ENCODE data around the gene ZMYND15.

DNA sequence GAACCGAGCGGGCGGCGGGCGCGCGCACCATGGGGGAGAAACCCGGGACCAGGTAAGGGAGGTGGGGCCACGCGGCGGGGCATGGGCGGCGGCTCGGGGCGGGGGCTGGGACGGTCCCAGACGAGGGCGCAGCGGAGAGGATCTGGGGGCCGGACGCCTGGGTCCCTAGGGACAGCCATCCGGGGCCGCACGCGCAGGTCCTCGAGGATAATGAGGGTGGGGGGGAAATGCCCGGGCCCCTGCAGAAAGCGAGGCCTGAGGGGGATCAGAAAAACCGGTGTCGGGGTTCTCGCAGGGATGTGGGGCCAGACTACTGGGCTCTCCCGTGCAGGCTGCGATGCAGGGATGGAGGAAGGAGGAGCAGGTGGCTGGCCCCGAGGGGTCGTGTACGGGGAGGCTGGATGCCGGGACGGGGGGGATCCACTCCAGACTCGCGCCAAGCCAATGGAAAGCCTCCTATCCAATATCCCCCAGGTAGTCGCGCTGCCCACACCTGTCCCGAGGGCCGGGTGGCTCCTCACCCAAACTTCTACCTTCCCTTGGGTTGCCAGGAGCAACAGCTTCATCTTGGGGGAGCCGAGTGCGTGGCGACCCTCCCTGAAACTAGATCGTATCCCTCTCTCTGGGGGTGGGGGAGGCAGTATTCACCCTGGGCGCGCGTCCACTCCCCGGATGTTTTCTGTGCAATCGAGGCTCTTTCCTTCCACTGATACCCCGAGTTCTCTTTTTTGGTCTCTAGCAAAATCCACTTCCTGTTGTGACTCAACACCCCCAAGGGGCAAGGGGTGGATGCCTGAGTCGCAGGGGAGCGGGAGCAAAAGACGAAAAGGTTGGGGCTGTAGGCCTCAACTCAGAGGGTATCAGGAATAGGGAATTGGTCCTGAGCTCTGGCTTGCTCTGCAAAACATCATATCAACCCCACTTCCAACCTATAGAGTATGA lies 28.7 kb upstream of the ZMYND15 start:
- no peak for TF ChIP-seq ARNTL (CRISPR knock-in tag; IDR thresholded peaks at IDR 0.05; ENCODE audit: borderline replicate concordance, low read depth)
- TF ChIP-seq TCF4 (CRISPR knock-in tag; IDR thresholded peaks at IDR 0.05; ENCODE audit: borderline replicate concordance) = no peak
- TF ChIP-seq ZFP3 (CRISPR knock-in tag; IDR thresholded peaks at IDR 0.05) = no peak
- no peak for TF ChIP-seq CSDC2 (CRISPR knock-in tag; IDR thresholded peaks at IDR 0.05)
- no peak for TF ChIP-seq ZC3H10 (CRISPR knock-in tag; IDR thresholded peaks at IDR 0.05)
- TF ChIP-seq ZNF70 (CRISPR knock-in tag; IDR thresholded peaks at IDR 0.05) = no peak
- TF ChIP-seq, protein P1, sequence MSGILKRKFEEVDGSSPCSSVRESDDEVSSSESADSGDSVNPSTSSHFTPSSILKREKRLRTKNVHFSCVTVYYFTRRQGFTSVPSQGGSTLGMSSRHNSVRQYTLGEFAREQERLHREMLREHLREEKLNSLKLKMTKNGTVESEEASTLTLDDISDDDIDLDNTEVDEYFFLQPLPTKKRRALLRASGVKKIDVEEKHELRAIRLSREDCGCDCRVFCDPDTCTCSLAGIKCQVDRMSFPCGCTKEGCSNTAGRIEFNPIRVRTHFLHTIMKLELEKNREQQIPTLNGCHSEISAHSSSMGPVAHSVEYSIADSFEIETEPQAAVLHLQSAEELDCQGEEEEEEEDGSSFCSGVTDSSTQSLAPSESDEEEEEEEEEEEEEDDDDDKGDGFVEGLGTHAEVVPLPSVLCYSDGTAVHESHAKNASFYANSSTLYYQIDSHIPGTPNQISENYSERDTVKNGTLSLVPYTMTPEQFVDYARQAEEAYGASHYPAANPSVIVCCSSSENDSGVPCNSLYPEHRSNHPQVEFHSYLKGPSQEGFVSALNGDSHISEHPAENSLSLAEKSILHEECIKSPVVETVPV (CRISPR knock-in tag; IDR thresholded peaks at IDR 0.05) = no peak
- TF ChIP-seq, protein P2, sequence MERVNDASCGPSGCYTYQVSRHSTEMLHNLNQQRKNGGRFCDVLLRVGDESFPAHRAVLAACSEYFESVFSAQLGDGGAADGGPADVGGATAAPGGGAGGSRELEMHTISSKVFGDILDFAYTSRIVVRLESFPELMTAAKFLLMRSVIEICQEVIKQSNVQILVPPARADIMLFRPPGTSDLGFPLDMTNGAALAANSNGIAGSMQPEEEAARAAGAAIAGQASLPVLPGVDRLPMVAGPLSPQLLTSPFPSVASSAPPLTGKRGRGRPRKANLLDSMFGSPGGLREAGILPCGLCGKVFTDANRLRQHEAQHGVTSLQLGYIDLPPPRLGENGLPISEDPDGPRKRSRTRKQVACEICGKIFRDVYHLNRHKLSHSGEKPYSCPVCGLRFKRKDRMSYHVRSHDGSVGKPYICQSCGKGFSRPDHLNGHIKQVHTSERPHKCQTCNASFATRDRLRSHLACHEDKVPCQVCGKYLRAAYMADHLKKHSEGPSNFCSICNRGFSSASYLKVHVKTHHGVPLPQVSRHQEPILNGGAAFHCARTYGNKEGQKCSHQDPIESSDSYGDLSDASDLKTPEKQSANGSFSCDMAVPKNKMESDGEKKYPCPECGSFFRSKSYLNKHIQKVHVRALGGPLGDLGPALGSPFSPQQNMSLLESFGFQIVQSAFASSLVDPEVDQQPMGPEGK (CRISPR knock-in tag; IDR thresholded peaks at IDR 0.05; ENCODE audit: borderline replicate concordance) = no peak
- TF ChIP-seq ZFP30 (CRISPR knock-in tag; IDR thresholded peaks at IDR 0.05) = no peak
- no peak for TF ChIP-seq TOX (CRISPR knock-in tag; IDR thresholded peaks at IDR 0.05; ENCODE audit: borderline replicate concordance)
- TF ChIP-seq, protein P3, sequence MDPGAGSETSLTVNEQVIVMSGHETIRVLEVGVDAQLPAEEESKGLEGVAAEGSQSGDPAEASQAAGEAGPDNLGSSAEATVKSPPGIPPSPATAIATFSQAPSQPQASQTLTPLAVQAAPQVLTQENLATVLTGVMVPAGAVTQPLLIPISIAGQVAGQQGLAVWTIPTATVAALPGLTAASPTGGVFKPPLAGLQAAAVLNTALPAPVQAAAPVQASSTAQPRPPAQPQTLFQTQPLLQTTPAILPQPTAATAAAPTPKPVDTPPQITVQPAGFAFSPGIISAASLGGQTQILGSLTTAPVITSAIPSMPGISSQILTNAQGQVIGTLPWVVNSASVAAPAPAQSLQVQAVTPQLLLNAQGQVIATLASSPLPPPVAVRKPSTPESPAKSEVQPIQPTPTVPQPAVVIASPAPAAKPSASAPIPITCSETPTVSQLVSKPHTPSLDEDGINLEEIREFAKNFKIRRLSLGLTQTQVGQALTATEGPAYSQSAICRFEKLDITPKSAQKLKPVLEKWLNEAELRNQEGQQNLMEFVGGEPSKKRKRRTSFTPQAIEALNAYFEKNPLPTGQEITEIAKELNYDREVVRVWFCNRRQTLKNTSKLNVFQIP (CRISPR knock-in tag; IDR thresholded peaks at IDR 0.05; ENCODE audit: borderline replicate concordance, low read depth) = no peak
- TF ChIP-seq, protein P4, sequence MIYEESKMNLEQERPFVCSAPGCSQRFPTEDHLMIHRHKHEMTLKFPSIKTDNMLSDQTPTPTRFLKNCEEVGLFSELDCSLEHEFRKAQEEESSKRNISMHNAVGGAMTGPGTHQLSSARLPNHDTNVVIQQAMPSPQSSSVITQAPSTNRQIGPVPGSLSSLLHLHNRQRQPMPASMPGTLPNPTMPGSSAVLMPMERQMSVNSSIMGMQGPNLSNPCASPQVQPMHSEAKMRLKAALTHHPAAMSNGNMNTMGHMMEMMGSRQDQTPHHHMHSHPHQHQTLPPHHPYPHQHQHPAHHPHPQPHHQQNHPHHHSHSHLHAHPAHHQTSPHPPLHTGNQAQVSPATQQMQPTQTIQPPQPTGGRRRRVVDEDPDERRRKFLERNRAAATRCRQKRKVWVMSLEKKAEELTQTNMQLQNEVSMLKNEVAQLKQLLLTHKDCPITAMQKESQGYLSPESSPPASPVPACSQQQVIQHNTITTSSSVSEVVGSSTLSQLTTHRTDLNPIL (CRISPR knock-in tag; IDR thresholded peaks at IDR 0.05; ENCODE audit: low read depth) = no peak
- no peak for TF ChIP-seq ZNF8 (CRISPR knock-in tag; IDR thresholded peaks at IDR 0.05)

Measured in SK-N-SH treated with all-trans-retinoic acid at 6 μM for 48 hours (cell line).